K562 (cell line): Measurements from ENCODE around the gene DTX1.

Experiments
- CEBPG ChIP-seq, 3 experiments: fragments of 200-800 bp in 1 of 3; sonication (Bioruptor generic) in 1 of 3; sonication (generic) in 1 of 3; formaldehyde crosslinking in 1 of 3; IDR thresholded peaks in 2 of 3; conservative IDR thresholded peaks in 1 of 3; 2 replicates each; pipeline versions ENCODE4 v1.6.1 to v1.8.0; 2016 to 2022; ENCODE audit warnings: missing compliant biosample characterization in 2 of 3, missing genetic modification characterization in 2 of 3, mild to moderate bottlenecking in 1 of 3, missing genetic modification reagents in 1 of 3
- ESRRA ChIP-seq: fragments of 450-650 bp; IDR thresholded peaks from 2 replicates; pipeline ENCODE4 v1.6.1; 2014; ENCODE audit warnings: low read depth, mild to moderate bottlenecking, moderate library complexity, borderline replicate concordance
- RFX5 ChIP-seq: IDR thresholded peaks from 2 replicates; pipeline ENCODE4 v1.6.1; 2011; ENCODE audit warnings: low read depth, mild to moderate bottlenecking, improper control_type of control experiment, low read length
- SLC30A9 ChIP-seq: fragments of 250-450 bp; sonication (Bioruptor Pico); IDR thresholded peaks from 2 replicates; pipeline ENCODE4 v1.8.0; 2022; ENCODE audit warnings: mild to moderate bottlenecking, moderate library complexity
- SMARCA4 ChIP-seq: fragments of 450-650 bp; IDR thresholded peaks from 2 replicates; pipeline ENCODE4 v1.6.1; 2016
- ZFX ChIP-seq: sonication (generic); formaldehyde crosslinking; IDR thresholded peaks from 2 replicates; pipeline ENCODE4 v1.8.0; 2022; ENCODE audit warnings: mild to moderate bottlenecking, missing genetic modification reagents, moderate library complexity
- ZZZ3 ChIP-seq: fragments of 450-650 bp; IDR thresholded peaks from 2 replicates; pipeline ENCODE4 v1.6.1; 2016; ENCODE audit warnings: antibody characterized with exemption, mild to moderate bottlenecking, moderate library complexity
- TF ChIP-seq, protein P1 (sequence below): fragments of 450-650 bp; IDR thresholded peaks from 2 replicates; pipeline ENCODE4 v1.6.1; 2017; ENCODE audit warnings: antibody characterized with exemption, mild to moderate bottlenecking
- TF ChIP-seq, protein P2 (sequence below): sonication (generic); formaldehyde crosslinking; IDR thresholded peaks from 2 replicates; pipeline ENCODE4 v1.8.0; 2022; ENCODE audit warnings: mild to moderate bottlenecking, missing genetic modification reagents
- TF ChIP-seq, protein P3 (sequence below): fragments of 450-650 bp; IDR thresholded peaks from one replicate; pipeline ENCODE4 v1.6.1; 2018; ENCODE audit warnings: mild to moderate bottlenecking, moderate library complexity; ENCODE audit not compliant: partially characterized antibody
- TF ChIP-seq, protein P4 (sequence below): fragments of 250-450 bp; sonication (Bioruptor Pico); IDR thresholded peaks from 2 replicates; pipeline ENCODE4 v1.8.0; 2022; ENCODE audit warnings: moderate library complexity, mild to moderate bottlenecking, inconsistent platforms
- TF ChIP-seq, protein P5 (sequence below): sonication (generic); formaldehyde crosslinking; IDR thresholded peaks from 2 replicates; pipeline ENCODE4 v1.4.0; 2020; ENCODE audit warnings: mild to moderate bottlenecking, missing genetic modification reagents
- TF ChIP-seq, protein P6 (sequence below): sonication (generic); formaldehyde crosslinking; IDR thresholded peaks from 2 replicates; pipeline ENCODE4 v1.8.1; 2023; ENCODE audit warnings: mild to moderate bottlenecking, missing genetic modification reagents
- TF ChIP-seq, protein P7 (sequence below): fragments of 450-650 bp; IDR thresholded peaks from 2 replicates; pipeline ENCODE4 v1.6.1; 2016

DNA sequence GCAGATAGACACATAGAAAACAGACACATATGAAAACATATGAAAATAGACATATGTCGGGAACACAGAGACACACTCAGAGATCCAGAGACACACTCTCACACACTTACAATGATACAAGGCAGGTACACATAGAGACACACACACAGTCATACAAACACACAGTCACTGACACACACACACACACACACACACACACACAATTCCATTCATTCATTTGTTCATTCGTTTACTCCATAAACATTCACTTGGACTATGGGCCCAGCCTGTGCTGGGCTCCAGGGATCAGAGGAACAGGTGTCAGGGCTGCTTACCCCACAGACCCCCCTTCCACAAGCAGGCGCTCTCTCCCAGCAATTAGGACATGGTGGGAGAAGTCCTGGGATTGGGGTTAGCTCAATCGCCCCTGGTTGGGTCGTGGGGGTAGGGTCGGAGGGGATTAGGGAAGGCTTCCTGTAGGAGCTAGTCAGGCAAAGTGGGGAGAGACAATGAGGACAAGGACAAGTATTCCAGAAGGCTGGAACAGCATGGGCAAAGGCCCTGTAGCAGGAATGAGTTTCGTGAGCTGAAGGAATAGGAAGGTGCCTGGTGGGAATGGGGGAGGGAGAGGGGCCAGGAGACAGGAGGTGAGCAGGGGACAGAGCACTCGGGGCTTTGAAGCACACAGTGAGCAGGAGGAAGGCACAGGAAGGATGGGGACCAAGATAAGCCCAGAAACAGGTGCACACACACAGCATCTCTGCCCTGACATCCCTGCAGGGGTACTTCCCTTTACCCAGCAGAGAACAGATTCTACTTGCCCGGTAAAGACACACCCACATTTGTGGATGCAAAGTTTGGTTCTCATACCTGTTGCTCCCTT lies 72.5 kb downstream of the DTX1 start:
- TF ChIP-seq ESRRA (no peak), ZFX (no peak), RFX5 (no peak), ZZZ3 (no peak), CEBPG (CRISPR knock-in tag; IDR thresholded peaks at IDR 0.05) (no peak), CEBPG (tag; conservative IDR thresholded peaks at IDR 0.05 in 1 of 2, IDR thresholded peaks at IDR 0.05 in 1 of 2) (no peak), SMARCA4 (no peak), SLC30A9 (CRISPR knock-in tag) (no peak)
- TF ChIP-seq, protein P1, sequence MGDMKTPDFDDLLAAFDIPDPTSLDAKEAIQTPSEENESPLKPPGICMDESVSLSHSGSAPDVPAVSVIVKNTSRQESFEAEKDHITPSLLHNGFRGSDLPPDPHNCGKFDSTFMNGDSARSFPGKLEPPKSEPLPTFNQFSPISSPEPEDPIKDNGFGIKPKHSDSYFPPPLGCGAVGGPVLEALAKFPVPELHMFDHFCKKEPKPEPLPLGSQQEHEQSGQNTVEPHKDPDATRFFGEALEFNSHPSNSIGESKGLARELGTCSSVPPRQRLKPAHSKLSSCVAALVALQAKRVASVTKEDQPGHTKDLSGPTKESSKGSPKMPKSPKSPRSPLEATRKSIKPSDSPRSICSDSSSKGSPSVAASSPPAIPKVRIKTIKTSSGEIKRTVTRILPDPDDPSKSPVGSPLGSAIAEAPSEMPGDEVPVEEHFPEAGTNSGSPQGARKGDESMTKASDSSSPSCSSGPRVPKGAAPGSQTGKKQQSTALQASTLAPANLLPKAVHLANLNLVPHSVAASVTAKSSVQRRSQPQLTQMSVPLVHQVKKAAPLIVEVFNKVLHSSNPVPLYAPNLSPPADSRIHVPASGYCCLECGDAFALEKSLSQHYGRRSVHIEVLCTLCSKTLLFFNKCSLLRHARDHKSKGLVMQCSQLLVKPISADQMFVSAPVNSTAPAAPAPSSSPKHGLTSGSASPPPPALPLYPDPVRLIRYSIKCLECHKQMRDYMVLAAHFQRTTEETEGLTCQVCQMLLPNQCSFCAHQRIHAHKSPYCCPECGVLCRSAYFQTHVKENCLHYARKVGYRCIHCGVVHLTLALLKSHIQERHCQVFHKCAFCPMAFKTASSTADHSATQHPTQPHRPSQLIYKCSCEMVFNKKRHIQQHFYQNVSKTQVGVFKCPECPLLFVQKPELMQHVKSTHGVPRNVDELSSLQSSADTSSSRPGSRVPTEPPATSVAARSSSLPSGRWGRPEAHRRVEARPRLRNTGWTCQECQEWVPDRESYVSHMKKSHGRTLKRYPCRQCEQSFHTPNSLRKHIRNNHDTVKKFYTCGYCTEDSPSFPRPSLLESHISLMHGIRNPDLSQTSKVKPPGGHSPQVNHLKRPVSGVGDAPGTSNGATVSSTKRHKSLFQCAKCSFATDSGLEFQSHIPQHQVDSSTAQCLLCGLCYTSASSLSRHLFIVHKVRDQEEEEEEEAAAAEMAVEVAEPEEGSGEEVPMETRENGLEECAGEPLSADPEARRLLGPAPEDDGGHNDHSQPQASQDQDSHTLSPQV, result no peak
- TF ChIP-seq, protein P2, sequence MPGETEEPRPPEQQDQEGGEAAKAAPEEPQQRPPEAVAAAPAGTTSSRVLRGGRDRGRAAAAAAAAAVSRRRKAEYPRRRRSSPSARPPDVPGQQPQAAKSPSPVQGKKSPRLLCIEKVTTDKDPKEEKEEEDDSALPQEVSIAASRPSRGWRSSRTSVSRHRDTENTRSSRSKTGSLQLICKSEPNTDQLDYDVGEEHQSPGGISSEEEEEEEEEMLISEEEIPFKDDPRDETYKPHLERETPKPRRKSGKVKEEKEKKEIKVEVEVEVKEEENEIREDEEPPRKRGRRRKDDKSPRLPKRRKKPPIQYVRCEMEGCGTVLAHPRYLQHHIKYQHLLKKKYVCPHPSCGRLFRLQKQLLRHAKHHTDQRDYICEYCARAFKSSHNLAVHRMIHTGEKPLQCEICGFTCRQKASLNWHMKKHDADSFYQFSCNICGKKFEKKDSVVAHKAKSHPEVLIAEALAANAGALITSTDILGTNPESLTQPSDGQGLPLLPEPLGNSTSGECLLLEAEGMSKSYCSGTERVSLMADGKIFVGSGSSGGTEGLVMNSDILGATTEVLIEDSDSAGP (CRISPR knock-in tag), result no peak
- TF ChIP-seq, protein P3, sequence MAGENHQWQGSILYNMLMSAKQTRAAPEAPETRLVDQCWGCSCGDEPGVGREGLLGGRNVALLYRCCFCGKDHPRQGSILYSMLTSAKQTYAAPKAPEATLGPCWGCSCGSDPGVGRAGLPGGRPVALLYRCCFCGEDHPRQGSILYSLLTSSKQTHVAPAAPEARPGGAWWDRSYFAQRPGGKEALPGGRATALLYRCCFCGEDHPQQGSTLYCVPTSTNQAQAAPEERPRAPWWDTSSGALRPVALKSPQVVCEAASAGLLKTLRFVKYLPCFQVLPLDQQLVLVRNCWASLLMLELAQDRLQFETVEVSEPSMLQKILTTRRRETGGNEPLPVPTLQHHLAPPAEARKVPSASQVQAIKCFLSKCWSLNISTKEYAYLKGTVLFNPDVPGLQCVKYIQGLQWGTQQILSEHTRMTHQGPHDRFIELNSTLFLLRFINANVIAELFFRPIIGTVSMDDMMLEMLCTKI, result no peak
- TF ChIP-seq, protein P4, sequence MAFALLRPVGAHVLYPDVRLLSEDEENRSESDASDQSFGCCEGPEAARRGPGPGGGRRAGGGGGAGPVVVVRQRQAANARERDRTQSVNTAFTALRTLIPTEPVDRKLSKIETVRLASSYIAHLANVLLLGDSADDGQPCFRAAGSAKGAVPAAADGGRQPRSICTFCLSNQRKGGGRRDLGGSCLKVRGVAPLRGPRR (CRISPR knock-in tag), result no peak
- TF ChIP-seq, protein P5, sequence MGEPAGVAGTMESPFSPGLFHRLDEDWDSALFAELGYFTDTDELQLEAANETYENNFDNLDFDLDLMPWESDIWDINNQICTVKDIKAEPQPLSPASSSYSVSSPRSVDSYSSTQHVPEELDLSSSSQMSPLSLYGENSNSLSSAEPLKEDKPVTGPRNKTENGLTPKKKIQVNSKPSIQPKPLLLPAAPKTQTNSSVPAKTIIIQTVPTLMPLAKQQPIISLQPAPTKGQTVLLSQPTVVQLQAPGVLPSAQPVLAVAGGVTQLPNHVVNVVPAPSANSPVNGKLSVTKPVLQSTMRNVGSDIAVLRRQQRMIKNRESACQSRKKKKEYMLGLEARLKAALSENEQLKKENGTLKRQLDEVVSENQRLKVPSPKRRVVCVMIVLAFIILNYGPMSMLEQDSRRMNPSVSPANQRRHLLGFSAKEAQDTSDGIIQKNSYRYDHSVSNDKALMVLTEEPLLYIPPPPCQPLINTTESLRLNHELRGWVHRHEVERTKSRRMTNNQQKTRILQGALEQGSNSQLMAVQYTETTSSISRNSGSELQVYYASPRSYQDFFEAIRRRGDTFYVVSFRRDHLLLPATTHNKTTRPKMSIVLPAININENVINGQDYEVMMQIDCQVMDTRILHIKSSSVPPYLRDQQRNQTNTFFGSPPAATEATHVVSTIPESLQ (CRISPR knock-in tag), result no peak
- TF ChIP-seq, protein P6, sequence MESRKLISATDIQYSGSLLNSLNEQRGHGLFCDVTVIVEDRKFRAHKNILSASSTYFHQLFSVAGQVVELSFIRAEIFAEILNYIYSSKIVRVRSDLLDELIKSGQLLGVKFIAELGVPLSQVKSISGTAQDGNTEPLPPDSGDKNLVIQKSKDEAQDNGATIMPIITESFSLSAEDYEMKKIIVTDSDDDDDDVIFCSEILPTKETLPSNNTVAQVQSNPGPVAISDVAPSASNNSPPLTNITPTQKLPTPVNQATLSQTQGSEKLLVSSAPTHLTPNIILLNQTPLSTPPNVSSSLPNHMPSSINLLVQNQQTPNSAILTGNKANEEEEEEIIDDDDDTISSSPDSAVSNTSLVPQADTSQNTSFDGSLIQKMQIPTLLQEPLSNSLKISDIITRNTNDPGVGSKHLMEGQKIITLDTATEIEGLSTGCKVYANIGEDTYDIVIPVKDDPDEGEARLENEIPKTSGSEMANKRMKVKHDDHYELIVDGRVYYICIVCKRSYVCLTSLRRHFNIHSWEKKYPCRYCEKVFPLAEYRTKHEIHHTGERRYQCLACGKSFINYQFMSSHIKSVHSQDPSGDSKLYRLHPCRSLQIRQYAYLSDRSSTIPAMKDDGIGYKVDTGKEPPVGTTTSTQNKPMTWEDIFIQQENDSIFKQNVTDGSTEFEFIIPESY (CRISPR knock-in tag), result no peak
- TF ChIP-seq, protein P7, sequence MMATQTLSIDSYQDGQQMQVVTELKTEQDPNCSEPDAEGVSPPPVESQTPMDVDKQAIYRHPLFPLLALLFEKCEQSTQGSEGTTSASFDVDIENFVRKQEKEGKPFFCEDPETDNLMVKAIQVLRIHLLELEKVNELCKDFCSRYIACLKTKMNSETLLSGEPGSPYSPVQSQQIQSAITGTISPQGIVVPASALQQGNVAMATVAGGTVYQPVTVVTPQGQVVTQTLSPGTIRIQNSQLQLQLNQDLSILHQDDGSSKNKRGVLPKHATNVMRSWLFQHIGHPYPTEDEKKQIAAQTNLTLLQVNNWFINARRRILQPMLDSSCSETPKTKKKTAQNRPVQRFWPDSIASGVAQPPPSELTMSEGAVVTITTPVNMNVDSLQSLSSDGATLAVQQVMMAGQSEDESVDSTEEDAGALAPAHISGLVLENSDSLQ, result no peak
